CD4-positive, alpha-beta T cell treated with Interleukin-17A for 4 hours (primary cell): ENCODE data around the gene DIRAS1.

Experiments
- DNase-seq: peaks from one replicate; pipeline ENCODE4 v3.0.0-alpha.2; 2020; ENCODE audit warnings: mixed read lengths

The DIRAS1 gene, protein sequence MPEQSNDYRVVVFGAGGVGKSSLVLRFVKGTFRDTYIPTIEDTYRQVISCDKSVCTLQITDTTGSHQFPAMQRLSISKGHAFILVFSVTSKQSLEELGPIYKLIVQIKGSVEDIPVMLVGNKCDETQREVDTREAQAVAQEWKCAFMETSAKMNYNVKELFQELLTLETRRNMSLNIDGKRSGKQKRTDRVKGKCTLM

DNA sequence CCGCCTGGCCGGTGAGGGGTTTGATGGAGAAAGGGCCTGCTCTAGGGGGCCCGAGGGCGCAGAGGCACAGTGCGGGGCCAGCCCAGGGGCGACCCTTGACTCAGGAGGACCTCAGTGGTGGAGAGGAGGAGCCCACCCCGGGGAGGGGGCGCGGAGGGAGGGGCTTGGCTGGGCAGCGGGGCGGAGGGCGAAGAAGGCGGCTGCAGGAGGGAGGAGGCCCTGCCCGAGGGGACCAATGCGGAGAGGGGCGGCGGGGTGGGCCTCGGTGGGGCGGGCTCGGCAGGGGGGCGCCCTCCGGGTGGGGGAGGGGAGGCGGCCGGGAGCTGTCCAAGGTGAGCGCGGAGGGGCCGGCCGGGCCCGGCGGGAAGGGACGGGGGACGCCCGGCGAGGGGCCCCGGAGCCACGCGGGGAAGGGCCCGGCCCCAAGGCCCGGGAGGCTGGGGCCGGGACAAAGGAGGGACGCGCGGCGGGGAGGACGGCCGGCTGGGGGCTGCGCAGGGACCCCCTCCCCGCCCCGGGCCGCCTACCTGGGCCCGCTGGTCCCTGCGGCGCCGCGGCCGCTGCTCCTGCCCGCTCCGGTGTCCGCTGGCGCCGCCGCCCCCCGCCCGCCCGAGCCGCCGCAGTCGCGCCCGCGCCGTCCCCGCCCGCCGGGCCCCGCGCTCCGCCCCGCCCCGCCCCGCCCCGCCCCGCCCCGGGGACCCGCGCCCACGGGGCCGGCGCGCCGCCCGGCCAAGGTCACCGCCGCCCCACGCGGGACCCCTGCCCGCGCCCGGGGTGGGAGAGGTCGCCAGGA is at the start of gene DIRAS1:
Gene DIRAS1 (minus strand): TSS at position 596 of the 793 bp plus-strand sequence. CDS start 3,566 bp downstream, outside the sequence.
- no peak for DNase-seq

DNA sequence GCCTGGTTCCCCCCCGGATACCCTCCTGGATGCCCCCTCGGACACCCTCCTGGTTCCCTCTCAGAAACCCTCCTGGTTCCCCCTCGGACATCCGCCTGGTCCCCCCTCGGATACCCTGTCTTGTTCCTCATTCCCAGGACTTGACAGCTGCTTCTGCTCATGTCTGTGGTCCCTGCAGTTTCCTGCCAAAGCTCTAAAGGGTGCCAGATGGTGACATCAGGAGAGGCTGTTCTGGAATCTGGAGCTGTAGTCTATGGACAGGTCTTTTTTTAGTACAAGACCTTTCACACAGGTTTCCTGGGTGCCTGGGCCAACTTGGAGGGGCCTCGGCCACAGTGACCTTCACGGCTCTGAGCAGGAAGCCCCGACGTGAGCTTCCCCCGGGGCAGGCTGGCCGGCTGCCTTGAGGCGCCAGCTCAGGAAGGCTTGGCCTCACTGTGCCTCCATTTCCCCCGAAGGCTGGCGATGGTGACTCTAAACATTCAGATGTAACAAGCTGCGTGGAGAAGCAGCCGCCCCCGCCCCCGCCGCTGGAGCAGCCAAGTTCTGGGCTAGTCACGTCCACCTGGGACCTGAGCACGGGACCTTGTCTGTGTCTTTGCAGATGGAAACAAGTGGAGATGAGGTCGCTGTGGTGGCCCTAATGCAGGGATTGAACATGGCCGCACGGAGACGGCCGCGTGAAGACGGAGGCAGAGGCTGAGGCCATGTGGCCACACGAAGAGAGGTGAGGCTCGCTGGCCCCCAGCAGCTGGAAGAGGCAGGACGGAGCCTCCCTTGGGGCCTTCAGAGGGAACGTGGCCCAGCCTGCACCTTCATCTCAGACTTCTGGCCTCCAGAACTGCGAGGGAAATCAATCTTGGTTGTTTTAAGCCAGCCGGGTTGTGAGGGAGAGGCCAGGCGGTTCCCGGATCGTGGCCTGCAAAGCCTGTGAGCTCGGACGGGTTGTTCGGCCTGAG is 49.2 kb upstream of the DIRAS1 start:
- DNase-seq, result no peak

DNA sequence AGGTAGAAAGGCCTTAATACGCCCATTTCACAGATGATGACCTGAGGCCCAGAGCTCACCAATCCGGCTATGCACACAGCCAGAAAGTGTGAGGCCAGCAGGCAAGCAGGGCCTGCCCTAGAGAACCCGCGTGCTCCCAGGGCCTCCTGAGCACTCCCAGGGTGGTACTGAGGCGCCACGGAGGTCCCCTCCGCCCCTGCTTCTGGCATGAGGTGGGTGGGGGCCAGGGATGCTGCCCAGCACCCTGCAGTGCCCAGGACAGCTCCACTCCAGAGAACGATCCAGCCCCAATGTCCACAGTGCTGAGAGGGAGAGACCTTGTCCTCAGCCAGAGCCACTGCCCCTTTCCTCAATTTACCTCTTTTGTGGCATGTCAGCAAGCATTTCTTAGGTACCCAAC is 48.0 kb upstream of the DIRAS1 start:
- no peak for DNase-seq

DNA sequence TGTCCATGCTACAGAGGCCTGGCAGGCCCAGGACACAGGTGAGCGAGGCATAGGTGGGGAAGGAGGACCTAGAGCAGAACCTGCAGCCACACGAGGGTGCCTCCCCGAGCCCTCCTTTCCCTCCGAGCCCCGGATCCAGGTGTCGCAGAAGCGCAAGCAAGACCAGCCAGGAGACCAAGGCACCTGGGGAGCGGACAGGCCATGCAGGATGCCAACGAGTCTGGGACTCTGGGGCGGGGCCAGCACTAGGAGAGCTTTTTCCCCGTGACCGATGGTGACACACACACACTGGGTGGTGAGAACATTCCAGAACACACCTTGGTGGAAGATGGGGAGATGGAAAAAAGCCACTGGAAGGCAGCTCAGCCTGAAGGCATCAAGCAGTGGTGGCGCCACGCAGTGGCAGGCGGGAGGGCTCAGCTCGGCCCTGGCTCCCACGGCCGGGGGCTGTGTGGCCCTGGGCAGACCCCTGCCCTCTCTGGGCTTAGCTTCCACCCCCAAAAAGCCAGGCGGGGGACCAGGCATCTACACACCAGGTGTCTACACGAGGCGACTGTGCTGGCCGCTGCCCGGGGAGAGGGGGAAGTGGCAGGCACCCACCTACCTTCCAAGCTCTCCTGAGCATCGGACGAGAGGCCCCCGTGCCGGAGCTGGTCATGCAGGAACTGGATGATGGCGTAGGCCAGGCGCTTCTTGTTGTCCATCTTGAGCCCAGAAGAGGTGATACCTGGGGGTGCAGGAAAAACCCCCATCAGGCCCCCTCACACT is 47.4 kb upstream of the DIRAS1 start:
- DNase-seq, result no peak

DNA sequence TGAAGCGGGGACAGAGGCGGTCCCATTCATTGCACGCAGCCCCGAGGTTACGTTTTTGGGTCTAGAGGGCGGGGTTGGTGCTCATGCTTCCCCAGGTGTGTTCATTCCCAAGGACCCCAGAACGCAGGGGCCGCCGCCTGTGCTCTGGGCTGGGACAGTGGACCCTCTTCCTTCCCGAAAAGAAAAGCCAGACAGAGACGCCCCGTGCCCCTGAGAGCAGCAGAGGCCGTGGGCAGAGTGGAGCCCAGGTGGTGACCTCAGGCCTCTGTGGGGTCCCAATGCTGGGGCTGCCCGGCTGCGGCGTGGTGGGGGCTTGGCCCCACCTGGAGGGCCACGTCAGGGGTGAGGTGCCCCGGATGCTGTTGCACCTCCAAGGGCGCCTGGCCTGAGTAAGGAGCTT is 46.5 kb upstream of the DIRAS1 start:
- no peak for DNase-seq

DNA sequence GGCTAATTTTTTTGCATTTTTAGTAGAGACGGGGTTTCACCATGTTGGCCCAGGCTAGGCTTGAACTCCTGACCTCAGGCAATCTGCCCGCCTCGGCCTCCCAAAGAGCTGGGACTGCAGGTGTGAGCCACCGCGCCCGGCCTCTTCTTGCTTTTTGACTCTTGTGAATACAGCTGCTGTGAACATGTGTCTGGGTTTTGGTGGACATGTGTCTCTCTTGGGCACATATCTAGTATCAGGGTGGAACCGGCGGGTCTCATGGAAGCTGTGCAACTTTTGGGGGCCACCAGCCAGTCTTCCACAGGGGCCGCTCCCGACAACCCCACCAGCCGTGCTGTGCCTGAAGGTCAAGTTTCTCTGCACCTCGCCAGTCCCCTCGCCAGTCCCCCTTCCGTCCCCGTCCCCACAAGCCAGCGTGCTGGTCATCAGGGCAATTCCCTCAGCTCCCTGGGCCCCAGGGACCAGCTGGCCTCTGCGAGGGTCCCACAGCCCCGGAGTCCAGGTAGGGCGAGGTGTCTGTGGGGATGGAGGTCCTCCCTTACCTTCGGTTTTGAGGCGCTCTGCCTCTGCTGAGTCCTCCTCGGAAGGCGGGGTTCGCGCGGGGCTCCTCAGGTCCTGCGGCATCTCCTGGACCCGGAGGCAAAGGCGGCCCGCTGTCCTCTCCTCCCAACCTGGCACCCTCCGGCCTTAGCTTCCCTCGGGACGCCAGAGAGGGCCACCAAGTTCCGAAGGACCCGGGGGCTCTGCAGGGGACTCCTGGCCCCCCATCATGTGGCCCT is 45.6 kb upstream of the DIRAS1 start:
- DNase-seq, result no peak

DNA sequence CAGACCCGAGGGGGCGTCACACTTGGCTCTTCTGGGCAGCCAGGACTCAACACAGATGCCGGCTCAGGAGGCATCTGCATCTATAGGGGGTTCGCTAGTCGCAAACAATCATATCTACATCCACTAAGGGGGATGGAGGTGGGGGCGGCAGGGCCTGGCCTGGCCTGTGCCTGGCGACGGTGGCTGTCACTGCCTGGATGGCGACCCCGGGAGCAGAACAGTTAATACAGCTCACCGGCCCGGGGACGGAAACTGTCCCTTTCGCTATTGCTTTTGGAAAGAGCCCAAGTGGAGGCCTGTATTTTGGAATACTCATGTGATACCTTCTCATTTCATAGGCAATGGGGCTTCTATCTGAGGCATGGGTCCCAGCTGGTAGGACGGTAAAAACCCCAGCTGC is 44.2 kb upstream of the DIRAS1 start:
- no peak for DNase-seq

DNA sequence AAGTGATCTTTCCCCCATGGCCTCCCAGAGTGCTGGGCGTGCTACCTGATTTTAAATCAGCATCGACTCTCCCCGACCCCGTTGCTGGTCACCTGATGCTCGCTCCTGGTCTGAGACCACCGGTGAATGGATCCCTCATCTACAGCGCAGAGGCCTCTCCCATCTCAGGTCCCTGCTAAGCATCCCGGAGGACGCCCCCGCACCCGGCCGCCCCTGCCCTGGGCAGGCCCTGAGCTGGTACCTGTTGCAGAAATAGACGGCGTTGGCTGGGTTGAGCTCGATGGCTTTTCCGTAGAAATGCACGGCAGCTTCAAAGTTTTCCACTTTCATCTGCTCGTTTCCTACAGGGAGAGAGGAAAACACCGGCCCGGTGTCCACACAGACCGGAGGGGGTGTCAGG is 43.8 kb upstream of the DIRAS1 start:
- no peak for DNase-seq

DNA sequence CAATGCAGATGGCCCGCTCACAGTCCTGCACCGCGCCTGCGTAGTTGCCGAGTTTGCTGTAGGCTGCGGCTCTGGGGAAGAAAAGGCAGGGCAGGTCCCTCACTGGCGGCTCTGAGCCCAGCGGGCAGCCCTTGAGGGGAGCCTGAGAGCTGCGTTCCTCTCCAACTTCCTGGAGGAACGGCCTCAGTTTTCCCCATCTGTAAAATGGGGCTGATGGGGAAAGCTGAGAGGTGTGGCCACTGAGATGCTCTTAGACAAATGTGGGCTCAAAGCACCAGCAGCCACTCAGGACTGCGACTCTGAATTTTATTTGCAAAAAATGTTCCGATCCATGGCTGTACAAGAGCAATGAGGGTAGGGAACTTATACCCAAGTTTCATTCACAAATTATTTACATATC is 42.5 kb upstream of the DIRAS1 start:
- no peak for DNase-seq

DNA sequence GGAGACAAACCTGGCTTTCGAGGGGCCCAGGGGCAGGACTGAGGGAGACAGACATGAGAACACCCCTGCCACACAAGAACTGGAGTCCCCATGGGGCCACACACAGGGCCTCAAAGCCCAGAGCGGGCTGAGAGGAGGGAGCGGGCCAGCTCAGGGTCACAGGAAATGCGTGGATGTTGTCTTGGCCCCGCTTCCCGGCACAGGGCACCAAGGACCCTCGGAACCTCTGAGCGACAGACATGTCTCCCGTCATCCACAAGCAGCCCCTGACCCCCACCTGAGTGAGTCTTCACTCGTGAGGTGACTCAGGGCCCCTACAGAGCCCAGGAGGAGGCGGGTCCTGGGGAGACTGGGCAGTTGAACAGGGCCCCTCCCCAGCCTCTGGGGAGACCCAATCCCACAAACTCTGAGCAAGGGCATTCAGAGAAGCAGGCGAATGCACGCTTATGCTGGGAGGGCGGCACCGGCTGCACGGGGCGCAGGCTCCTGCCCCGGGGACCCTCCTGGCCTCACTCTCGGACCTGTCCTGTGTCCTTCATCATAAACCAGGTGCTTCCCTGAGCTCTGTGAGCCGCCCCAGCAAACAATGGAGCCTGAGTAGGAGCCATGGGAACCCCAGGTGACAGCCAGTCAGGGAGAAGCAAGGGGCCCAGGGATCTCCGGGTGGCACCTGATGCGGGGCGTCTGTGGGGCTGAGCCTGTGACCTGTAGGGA is 41.8 kb upstream of the DIRAS1 start:
- no peak for DNase-seq

DNA sequence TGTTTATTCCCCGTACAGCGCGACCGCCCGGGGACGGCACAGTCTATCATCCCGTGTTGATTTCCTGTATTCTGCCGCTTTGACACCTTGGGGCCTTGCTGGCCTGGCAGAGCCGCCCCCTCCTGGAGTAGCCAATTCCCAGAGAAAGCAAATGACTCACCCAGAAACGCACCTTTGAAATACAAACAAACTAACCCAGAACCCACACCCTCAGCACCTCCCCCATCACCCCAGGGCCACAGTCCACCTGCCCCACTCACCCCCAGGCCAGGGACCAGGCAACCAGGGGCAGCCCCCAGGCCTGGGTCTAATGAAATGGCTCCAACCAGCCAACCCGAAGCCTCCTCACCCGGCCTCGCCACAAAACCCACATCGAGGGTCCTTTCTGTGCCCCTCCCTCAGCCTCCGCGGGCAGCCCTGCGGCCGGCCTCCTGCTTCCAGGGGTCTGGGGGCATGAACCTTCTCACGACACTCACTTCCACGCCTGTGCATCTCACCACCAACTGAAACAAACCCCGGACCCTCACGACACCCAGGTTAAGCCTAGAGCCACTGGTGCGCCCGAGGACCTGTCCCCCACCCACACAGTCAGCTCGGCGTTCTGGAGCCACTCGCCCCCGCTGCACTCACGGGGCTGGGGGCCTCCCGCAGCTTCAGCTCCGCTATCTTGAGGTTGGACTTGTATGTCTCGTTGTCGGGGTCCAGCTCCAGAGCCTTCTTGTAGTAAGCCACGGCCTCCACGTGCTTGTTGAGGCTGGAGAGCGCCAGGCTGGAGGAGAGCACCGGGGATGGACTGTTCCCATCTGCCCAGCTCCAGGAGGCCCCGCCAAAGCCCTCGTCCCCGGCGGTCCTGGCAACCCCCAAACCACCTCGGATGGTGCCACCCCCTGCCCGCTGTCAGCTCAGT is 41.0 kb upstream of the DIRAS1 start:
- no peak for DNase-seq

DNA sequence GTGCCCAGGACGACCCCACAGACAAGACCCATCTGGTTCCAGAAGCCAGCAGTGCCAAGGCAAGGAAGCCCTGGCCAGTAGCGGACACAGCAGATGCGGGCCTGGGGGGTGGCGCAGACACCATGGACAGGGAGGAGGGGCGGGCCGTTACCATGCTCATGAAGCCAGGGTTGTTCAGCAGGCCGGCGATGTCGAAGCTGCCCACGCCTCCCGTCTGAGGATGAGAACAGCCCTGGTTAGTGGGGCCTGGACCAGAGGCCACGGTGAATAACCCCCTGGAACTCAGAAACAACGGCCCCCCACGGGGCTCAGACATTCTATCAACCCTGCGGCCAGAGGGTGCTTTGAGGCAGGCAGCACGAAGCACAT is 40.1 kb upstream of the DIRAS1 start:
- no peak for DNase-seq

DNA sequence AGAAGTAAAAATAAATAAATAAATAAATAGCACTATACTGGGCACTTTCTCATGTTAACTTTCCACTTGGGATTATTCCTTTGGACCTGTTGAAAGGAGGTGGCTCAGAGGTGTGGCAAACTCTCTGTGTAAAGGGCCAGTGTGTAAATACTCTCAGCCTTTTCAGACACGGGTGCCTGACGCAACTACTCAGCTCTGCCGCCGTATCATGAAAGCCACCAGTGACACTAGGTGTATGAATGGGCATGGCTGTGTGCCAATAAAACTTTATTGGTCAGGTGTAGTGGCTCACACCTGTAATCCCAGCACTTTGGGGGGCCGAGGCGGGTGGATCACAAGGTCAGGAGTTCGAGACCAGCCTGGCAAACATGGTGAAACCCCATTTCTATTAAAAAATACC is 38.8 kb upstream of the DIRAS1 start:
- no peak for DNase-seq

DNA sequence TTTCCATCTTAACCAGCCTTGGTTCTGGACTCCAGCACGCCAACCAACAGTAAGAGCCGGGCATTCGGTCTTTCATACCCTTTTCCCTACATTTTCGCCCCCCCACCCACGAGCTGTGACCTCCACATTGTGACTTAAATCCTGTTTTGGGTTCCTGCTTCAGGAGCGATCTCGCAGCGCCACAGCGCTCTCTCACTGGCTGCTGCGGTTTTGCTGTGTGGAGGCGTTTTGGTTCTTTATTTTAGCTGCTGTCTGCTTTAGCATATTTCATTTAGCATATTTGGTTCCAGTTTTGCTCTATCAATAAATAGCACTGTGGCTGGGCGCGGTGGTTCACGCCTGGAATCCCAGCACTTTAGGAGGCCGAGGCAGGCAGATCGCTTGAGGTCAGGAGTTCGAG is 38.2 kb upstream of the DIRAS1 start:
- DNase-seq, result no peak

DNA sequence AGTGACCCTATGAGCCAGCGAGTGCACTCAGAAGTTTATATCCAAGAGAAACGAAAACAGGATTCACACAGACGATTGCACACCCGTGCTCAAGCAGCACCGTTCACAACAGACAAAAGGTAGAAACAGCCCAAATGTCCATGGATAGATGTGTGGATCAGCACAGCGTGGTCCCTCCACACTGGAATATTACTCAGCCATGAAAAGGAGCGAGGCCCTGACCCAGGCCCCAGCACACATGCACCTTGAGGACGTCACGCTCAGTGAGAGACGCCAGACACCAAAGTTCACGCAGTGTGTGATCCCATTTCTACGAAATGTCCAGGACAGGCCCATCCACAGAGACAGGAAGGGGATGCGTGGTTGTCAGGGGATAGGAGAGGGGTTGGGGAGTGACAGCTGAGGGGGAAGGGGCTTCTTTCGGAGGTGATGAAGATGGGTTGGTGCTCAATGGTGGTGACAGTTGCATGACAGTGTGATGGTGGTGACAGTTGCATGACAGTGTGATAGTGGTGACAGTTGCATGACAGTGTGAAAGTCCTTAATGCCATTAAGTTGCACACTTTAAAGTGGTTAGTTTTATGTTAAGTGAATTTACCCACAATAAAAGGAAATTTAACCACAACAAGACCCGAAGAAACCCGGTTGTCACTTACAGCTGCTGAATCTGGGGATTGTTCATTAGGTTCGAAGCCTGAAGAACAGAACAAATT is 37.6 kb upstream of the DIRAS1 start:
- no peak for DNase-seq

DNA sequence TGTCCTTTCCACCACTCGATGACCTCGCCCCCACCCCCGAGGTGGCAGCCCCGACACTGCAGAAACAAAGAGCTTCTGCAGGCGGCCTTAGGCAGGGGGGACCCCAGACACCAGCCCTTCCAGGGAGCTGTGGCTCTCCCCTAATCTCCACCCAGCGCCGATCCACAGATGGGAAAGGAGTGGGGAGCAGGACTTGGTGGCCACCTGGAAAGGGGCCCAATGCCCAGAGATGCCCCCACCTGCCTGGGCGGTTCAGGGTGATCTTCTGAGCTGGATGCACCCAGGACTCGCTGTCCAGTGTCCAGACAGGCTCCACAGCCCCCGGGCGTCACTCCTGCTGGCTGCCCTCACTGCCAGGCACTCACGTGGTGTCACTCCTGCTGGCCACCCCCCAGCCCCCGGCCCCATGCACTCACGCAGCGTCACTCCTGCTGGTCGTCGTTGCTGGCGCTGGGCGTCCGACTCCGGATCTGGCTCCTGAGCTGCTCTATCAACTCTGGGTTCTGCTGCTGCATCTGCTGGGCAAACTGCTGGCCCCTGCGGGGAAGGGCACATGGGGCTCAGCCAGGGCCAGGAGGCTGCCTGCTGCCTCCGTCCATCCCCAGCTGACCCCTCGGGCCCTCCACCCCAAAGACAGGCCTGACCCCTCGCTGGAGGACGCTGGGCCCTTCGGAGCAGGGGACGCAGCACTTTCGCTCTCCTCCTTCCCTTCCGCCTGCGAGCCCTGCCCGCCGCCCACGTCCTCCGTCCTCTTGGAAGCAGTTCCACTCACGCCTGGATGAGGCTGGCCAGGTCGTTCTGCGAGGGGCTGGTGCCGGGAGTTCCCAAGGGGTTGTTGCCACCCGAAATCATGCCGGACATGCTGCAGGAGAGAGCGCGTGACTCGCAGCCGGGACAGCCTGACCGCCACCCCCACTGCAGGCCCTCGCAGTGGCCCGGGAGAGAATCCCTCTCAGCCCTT is 36.0 kb upstream of the DIRAS1 start:
- DNase-seq, result no peak

DNA sequence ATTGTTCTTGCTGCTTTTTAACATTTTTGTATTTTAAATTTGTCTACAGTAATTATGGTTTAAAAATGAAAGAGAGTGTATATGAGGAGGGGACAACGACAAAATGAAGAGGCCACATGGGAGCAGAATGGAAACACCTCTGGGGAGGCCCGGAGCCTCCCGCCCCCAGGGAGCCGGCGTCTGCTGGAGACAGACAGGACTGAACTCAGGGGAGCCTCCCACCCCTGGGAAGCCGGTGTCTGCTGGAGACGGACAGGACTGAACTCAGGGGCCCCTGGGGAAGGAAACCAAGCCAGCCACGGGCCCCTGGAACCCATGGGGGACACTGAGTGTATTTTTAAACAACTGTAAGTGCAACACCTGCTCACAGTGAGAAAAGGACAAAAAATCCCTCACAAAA is 35.3 kb upstream of the DIRAS1 start:
- DNase-seq, result no peak

DNA sequence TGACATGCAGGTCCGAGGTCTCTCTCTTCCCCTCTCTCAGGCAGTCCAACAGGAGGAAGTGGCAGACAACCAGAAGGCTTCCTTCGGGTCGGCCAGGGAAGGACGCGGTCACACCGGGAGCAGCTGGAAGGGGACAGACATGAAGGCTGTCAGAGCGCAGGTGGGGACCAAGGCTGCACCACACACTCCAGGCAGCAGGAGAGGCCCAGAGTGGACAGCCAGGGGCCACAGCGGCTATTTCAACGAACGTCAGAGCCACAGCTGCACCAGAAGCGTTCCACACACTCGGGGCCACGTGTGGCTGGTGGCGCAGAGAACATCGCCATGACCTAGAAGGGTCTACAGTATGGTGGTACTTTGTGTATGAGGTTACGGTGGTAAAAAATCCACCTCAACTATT is 34.6 kb upstream of the DIRAS1 start:
- DNase-seq, result no peak

DNA sequence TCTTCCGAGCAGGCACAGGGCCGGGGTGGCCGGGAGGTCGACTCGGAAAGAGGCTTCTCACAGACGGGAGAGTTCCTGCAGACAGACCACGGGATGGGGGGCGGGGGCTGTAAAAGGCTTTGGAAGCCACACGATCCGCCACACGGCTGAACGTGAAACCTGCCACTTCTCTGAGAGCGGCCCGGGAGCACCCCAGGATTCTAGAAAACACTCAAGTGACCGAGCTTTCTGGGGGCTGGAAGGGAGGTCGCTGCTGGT is 34.2 kb upstream of the DIRAS1 start:
- DNase-seq, result no peak
